Lower lobe of right lung (tissue), 2 donors: Measurements from ENCODE around the gene CLIC4. TPM values are rescaled to one million over a fixed set of nuclear protein-coding genes. Genes with fewer than 3 reads are reported as not detected.

ENCODE experiments used
- ATAC-seq, 2 donors: fragments of 200-7000 bp; cut with Tn5 transposase; one replicate each; pipeline ENCODE4 v1.9.1; 2020 to 2022; ENCODE audit warnings: mild to moderate bottlenecking in 2 of 2, moderate library complexity in 2 of 2
- DNase-seq: peaks from one replicate; pipeline ENCODE4 v3.0.0-alpha.2; 2020
- H3K27ac ChIP-seq: fragments of 200-600 bp; one replicate; pipeline ENCODE4 v1.8.0; 2022
- H3K27me3 ChIP-seq: fragments of 200-600 bp; one replicate; pipeline ENCODE4 v1.8.0; 2022; ENCODE audit warnings: low read depth
- H3K36me3 ChIP-seq: fragments of 200-600 bp; one replicate; pipeline ENCODE4 v1.8.0; 2022; ENCODE audit warnings: mild to moderate bottlenecking
- H3K4me1 ChIP-seq: fragments of 200-600 bp; one replicate; pipeline ENCODE4 v1.8.0; 2022
- H3K4me3 ChIP-seq: fragments of 200-600 bp; one replicate; pipeline ENCODE4 v1.8.0; 2022; ENCODE audit warnings: mild to moderate bottlenecking
- H3K9me3 ChIP-seq: fragments of 200-600 bp; one replicate; pipeline ENCODE4 v1.8.0; 2022
- intact Hi-C: fragments of 100-400 bp; cut with DNase I; formaldehyde crosslinking; loops from one replicate; pipeline ENCODE4 v1.11.0; 2022
- total RNA-seq: library from RNA; stranded (reverse); fragmentation: NEBNext Ultra II Directional; extraction: Animal tissue kit (Norgen Biotek cat#: 25700); gene quantifications from one replicate; pipeline ENCODE4 v1.2.1, GENCODE V29; 2021
- TF ChIP-seq, protein P1 (sequence below): fragments of 200-600 bp; IDR thresholded peaks from one replicate; pipeline ENCODE4 v1.8.0; 2022; ENCODE audit warnings: antibody characterized with exemption, mild to moderate bottlenecking
- donor health status: DM: no; HTN: yes; CAD: no; lungs with severe emphysema.

Gene CLIC4
- total RNA-seq, 1 donor from 2014 or later: 169 TPM

DNA sequence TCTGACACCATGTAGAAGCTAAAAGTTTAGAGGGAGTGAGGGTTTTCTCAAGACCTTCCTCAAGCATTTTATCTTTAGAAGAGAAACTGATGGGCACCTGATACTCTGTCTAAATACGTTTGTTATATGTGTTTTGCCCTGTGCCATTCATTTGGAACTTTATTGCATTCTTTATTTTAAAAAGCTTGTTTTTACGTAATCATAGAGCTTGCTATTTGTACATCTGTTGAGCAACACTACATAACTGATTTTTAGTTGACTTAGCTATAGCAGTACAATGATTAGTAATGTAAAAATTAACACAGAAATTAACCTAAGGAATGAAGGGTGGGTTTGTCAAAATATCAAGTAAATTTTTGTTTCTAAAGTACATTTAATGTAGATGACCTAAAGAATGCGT lies 96.3 kb downstream of the CLIC4 start:
- no peak for ATAC-seq
- H3K27ac ChIP-seq: no peak overlapping the region
- no peaks in the 10 kb centered on the region for H3K27me3 ChIP-seq
- no peaks in the 10 kb centered on the region for H3K4me1 ChIP-seq
- TF ChIP-seq, protein P1, sequence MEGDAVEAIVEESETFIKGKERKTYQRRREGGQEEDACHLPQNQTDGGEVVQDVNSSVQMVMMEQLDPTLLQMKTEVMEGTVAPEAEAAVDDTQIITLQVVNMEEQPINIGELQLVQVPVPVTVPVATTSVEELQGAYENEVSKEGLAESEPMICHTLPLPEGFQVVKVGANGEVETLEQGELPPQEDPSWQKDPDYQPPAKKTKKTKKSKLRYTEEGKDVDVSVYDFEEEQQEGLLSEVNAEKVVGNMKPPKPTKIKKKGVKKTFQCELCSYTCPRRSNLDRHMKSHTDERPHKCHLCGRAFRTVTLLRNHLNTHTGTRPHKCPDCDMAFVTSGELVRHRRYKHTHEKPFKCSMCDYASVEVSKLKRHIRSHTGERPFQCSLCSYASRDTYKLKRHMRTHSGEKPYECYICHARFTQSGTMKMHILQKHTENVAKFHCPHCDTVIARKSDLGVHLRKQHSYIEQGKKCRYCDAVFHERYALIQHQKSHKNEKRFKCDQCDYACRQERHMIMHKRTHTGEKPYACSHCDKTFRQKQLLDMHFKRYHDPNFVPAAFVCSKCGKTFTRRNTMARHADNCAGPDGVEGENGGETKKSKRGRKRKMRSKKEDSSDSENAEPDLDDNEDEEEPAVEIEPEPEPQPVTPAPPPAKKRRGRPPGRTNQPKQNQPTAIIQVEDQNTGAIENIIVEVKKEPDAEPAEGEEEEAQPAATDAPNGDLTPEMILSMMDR: no peak
- no peaks in the 10 kb centered on the region for H3K9me3 ChIP-seq
- H3K36me3 ChIP-seq: peaks cover 56% of the 10 kb centered on the region
- no peak for DNase-seq
- no peak overlapping the region for H3K4me3 ChIP-seq
- intact Hi-C loops: loop anchor here (10.0 kb wide), 1 partner anchor 363 kb away; no protein-coding TSS in a partner anchor

DNA sequence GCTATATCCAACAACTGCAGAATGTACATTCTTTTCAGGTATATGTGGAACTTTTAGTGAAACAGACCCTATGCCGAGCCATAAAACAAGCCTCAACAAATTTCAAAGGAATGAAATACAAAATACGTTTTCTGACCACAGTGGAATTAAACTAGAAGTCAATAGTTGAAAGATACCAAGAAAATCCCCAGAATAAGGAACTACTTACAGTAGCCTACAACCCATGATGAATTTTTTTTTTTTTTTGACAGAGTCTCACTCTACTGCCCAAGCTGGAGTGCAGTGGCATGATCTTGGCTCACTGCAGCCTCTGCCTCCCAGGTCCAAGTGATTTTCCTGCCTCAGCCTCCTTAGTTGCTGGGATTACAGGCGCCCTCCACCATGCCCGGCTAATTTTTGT lies 101.4 kb downstream of the CLIC4 start:
- H3K27me3 ChIP-seq: no peaks in the 10 kb centered on the region
- DNase-seq: no peak
- no peak overlapping the region for H3K27ac ChIP-seq
- H3K9me3 ChIP-seq: no peaks in the 10 kb centered on the region
- peaks cover 24% of the 10 kb centered on the region for H3K36me3 ChIP-seq
- H3K4me1 ChIP-seq: peaks cover 18% of the 10 kb centered on the region
- TF ChIP-seq, protein P1: no peak
- no peak for ATAC-seq
- intact Hi-C loops: loop anchor here (10.0 kb wide), 1 partner anchor 358 kb away; no protein-coding TSS in a partner anchor
- H3K4me3 ChIP-seq: no peak overlapping the region

DNA sequence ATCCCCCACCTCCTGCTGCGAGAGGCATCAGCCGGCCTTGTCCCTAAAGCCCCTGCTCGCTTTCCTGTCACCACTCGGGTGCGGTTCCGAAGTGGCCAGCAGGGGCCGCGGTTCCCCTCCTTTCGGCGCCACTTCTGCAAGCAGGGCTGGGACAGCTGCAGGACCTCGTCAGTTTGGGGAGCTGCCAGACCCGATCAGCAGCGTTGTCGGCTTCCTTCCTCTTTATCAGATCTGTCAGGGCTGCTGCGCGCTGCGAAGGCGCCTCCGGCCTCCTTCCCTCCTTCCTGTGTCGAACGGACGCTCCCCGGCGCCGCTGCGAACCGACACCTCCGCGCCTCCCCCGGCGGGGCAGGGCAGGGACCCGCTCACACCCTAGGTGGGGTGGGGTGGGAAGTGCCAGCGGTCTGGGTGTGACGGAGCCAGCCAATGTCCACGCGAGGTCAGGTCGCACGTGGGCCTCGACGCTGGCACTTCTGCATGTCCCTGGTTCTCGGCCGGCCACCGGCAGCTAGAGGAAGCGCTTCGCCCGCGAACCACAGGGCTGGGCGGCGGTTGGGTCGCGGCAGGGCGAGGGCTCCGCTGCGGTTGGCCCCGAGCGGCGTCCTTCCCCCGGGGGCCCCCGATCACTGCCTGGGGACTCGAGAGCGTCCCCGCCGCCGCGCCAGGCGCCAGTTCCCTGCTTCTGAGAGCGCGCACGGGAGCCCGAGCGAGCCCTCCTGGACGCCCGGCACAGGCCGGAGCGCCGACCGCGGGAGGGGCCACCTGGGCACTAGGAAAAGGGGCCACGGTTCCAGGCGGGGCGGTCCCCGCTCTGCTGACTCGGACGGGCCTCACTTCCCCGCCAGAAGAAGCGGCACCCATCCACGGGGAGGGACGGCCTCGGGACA lies 103.0 kb downstream of the CLIC4 start:
- H3K4me1 ChIP-seq: peaks cover 18% of the 10 kb centered on the region
- ATAC-seq (peak; percentile 95 to 97), DNase-seq (peak; percentile 95)
- no peaks in the 10 kb centered on the region for H3K9me3 ChIP-seq
- TF ChIP-seq, protein P1: peak; percentile 95
- H3K27me3 ChIP-seq: no peaks in the 10 kb centered on the region
- peak overlapping the region; percentile 82 for H3K27ac ChIP-seq
- H3K36me3 ChIP-seq: peaks cover 17% of the 10 kb centered on the region
- H3K4me3 ChIP-seq: peak overlapping the region; percentile 64
- intact Hi-C loops: loop anchor here (10.0 kb wide), 1 partner anchor 357 kb away; no protein-coding TSS in a partner anchor

DNA sequence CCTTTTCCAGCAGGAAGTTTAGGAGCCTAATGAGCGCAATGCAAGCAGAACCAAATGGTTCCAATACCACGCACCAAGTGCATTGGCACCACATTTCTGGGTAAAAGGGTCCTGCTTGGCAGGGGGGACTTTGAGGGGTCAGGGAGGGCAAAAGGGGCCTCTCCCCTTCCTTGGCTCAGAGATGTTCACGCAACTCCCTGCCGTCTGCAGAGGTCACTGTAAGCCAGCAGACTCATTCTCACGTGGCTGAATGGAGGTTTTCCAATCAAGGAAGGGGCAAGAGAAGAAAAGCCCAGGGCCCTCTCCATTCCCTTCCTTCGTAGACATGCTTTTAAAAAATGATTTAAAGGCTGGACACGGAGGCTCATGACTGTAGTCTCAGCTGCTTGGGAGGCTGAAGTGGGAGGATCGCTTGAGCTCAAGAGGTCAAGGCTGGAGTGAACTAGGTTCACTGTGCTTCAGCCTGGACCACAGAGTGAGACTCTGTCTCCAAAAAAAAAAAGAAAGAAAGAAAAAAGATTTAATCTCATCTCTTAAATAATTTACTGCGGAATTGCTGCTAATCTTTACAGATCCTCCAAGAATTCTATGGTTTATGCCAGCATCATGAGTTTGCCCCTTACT lies 104.5 kb downstream of the CLIC4 start:
- TF ChIP-seq, protein P1: peak; percentile 30
- Histone ChIP-seq H3K4me3 (no peak overlapping the region), H3K27me3 (no peaks in the 10 kb centered on the region), H3K27ac (no peak overlapping the region), H3K36me3 (peaks cover 5% of the 10 kb centered on the region), H3K4me1 (peaks cover 18% of the 10 kb centered on the region), H3K9me3 (no peaks in the 10 kb centered on the region)
- ATAC-seq (peak in 1 of 2 donors; percentile 37), DNase-seq (no peak)
- intact Hi-C loops: loop anchor here (10.0 kb wide), 1 partner anchor 355 kb away; no protein-coding TSS in a partner anchor

DNA sequence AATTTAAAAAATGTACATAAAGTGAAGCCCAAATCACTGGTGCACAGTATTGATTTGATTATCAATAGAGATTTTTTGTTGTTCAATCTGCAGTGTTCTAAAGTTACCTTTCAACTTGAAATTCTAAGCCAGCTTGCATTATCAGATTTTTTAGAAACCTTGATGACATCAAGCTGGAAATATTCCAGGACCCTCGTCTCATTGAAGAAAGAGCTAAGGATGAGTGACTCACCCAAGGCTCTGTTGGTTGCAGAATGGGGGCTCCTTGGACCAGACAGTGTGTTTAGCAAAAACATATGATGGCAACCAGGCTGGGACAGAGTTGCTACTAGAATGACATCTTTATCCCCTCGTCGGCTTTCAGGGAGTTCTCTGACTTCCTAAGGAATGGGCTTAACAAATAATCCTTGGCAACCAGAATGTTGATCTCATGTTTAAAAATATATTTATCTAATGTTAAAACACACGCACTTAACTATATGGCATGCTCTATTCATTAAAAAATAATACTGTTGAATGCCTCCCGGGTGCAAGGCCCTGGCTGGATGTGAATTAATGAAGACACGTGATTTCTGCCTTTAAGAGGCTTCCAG lies 105.2 kb downstream of the CLIC4 start:
- intact Hi-C loops: no loop called here
- Histone ChIP-seq H3K4me3 (no peak overlapping the region), H3K27me3 (no peaks in the 10 kb centered on the region), H3K9me3 (no peaks in the 10 kb centered on the region), H3K4me1 (peaks cover 18% of the 10 kb centered on the region), H3K36me3 (peaks cover 5% of the 10 kb centered on the region), H3K27ac (no peak overlapping the region)
- no peak for DNase-seq
- TF ChIP-seq, protein P1: no peak
- ATAC-seq: no peak
